Ectodermal cell (in vitro differentiated cells): Measurements from ENCODE around the gene ANGEL1.

Experiments
- H3K27ac ChIP-seq: 2 replicates; pipeline ENCODE4 v1.7.0; 2013; ENCODE audit warnings: mild to moderate bottlenecking, low read depth, low read length; ENCODE audit not compliant: insufficient read depth, poor library complexity, severe bottlenecking
- H3K27me3 ChIP-seq: 2 replicates; pipeline ENCODE4 v1.7.0; 2013; ENCODE audit warnings: mild to moderate bottlenecking, low read length; ENCODE audit not compliant: insufficient read depth, control insufficient read depth, poor library complexity, severe bottlenecking
- H3K36me3 ChIP-seq: one replicate; pipeline ENCODE4 v1.7.0; 2013; ENCODE audit warnings: low read length; ENCODE audit not compliant: control insufficient read depth, insufficient read depth
- H3K4me1 ChIP-seq: one replicate; pipeline ENCODE4 v1.7.0; 2013; ENCODE audit warnings: low read length; ENCODE audit not compliant: control insufficient read depth, insufficient read depth
- H3K4me3 ChIP-seq: 2 replicates; pipeline ENCODE4 v1.7.0; 2013; ENCODE audit warnings: low read depth, low read length, control low read depth; ENCODE audit not compliant: insufficient read depth
- H3K9me3 ChIP-seq: 2 replicates; pipeline ENCODE4 v1.7.0; 2013; ENCODE audit warnings: mild to moderate bottlenecking, low read length, moderate library complexity; ENCODE audit not compliant: control insufficient read depth
- WGBS, 2 experiments: methylation state at CpG; one replicate each; pipeline ENCODE4 v1.1.7; 2013; ENCODE audit warnings: missing lambda C conversion rate in 2 of 2; 5-methylcytosine and 5-hydroxymethylcytosine counted together

Gene ANGEL1

GRCh38 chr14:76773956-76774820 lies 38.5 kb downstream of the ANGEL1 start:
- no peak overlapping the region for H3K4me3 ChIP-seq
- no peaks in the 10 kb centered on the region for H3K27me3 ChIP-seq
- no peaks in the 10 kb centered on the region for H3K36me3 ChIP-seq
- no peak overlapping the region for H3K27ac ChIP-seq
- WGBS, 2 experiments = 91 to 92% methylated on average over 18 of the region's 18 CpGs
- H3K9me3 ChIP-seq = no peaks in the 10 kb centered on the region
- peaks cover 13% of the 10 kb centered on the region for H3K4me1 ChIP-seq

GRCh38 chr14:76773188-76773885 lies 39.3 kb downstream of the ANGEL1 start:
- 81 to 83% methylated on average over 7 to 8 of the region's 8 CpGs for WGBS, 2 experiments
- Histone ChIP-seq H3K9me3 (no peaks in the 10 kb centered on the region), H3K4me1 (peaks cover 16% of the 10 kb centered on the region), H3K27me3 (no peaks in the 10 kb centered on the region), H3K4me3 (no peak overlapping the region), H3K36me3 (no peaks in the 10 kb centered on the region), H3K27ac (no peak overlapping the region)

DNA sequence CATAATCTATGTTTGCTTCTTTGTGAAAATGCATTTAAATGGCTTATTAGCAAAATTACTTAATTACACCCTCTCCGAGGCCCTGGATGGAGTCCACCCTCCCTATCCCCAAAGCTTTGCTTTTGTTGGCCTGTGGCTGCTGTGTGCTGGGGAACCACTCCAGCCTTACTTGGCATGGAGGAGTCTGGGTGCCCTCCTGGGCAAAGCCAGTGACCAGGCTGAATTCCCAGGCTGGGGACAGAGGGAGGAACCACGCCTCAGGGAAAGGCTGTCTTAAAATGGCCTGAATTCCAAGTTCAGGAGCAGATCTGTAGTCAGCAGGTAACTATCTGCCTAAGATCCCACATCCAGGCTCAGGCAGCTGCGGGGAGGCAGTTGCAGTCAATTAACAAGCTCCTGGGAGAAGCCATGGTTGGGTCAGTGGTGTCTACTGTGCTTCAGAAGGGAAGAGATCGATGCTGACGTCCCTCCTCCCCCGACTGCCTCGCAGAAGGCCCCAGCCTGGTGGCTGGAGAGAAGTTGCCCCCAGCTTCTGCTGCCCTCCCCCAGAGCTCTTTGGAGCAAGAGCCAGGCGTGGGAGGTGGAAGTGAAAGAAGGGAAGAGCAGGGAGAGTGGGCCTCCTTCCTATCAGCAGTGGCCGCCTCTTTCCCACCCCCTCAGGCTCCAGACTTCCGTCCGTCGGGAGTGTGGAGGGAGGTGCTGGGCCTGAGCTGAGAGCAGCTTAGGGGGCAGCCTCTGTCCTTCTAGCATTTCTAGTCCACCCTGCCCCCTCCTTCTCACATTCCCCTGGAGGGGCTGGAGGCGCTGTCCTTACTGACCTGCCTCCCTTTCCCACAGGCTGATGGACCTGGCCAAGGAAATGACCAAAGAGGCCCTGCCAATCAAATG lies 40.1 kb downstream of the ANGEL1 start:
- peaks cover 23% of the 10 kb centered on the region for H3K4me1 ChIP-seq
- H3K27me3 ChIP-seq = no peaks in the 10 kb centered on the region
- WGBS, 2 experiments = 56 to 61% methylated on average over 13 of the region's 13 CpGs
- no peaks in the 10 kb centered on the region for H3K9me3 ChIP-seq
- H3K27ac ChIP-seq = peak overlapping the region; percentile 36
- no peaks in the 10 kb centered on the region for H3K36me3 ChIP-seq
- H3K4me3 ChIP-seq = no peak overlapping the region

DNA sequence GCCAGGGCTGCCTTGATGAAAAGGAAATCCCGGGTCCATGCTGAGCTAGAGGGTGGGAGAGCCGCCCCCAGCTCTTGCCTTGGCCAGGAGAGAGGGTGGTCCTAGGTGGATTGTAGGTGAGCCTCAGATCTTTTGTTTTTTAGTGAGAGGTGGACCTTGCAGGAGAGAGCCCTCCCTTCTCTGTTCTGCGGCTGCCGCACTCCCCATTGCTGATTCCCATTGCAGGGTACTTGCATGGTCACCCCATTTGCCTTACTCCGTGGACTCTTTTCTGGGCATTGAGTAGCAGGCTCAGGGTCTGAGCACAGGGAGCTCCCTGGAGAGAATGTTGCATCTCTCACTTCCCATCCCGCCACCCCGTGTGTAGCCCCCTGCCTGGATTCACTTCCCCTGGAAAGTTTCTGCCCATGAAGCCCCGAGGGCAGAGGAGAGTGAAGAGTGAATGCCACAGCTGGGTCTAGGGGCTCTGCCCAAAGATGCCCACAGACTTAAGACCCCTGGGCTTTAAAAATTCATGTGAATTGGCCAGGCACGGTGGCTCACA lies 41.2 kb downstream of the ANGEL1 start:
- Histone ChIP-seq H3K27ac (no peak overlapping the region), H3K4me1 (peaks cover 20% of the 10 kb centered on the region), H3K27me3 (no peaks in the 10 kb centered on the region), H3K36me3 (no peaks in the 10 kb centered on the region), H3K4me3 (no peak overlapping the region), H3K9me3 (no peaks in the 10 kb centered on the region)
- WGBS, 2 experiments = 91 to 92% methylated on average over 9 of the region's 9 CpGs

DNA sequence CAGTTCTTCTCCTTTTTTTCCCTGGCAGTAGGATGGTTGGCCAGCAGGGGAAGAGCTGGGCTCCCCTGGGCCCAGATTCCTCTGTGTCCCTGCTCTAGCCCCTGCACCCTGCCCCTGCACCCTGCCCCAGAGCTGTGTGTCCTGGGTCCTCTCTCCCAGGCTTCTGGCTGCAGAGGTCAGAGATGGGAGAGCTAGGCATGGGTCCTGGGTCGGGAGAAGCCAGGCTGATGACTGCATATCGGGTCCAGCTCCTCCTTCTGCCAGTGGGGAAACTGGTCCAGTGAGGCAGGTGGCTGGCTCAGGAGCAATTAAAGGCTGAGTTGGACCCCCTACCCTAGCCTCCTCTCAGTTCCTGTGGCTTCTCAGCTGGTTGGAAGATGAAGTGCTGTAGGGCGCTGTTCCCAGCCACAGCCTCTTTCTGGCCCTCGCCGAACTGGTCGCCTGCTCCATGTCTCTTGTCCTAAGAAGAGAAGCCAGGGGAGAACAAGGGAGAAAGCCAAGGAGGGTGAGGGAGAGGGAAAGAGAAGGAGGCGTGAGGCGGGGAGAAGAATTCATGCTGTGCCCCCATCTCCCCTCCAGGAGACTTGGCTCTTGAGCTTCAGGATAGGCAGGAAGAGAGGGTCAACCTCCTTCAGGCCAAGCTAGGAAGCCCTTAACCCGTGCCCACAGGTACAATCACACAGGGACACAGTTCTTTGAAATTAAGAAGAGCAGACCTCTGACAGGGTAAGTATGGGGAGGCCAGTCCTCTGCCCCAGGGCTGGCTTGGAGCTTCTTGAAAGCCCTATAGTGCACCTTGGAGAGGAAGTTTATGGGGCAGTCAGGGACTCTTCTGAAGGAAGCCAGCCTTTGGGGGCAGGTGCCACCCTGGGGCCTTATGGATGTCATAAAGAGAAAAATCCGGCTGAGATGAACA lies 41.9 kb downstream of the ANGEL1 start:
- no peak overlapping the region for H3K27ac ChIP-seq
- WGBS, 2 experiments = 89 to 94% methylated on average over 10 of the region's 10 CpGs
- H3K36me3 ChIP-seq = no peaks in the 10 kb centered on the region
- H3K4me1 ChIP-seq = peaks cover 16% of the 10 kb centered on the region
- no peaks in the 10 kb centered on the region for H3K27me3 ChIP-seq
- H3K9me3 ChIP-seq = no peaks in the 10 kb centered on the region
- no peak overlapping the region for H3K4me3 ChIP-seq

- WGBS, 2 experiments = 93% methylated on average over 18 of the region's 18 CpGs
- H3K27me3 ChIP-seq = no peaks in the 10 kb centered on the region
- H3K4me1 ChIP-seq = peaks cover 16% of the 10 kb centered on the region
- H3K27ac ChIP-seq = no peak overlapping the region
- no peaks in the 10 kb centered on the region for H3K9me3 ChIP-seq
- no peak overlapping the region for H3K4me3 ChIP-seq
- no peaks in the 10 kb centered on the region for H3K36me3 ChIP-seq
Measured at GRCh38 chr14:76769636-76770292, 42.9 kb downstream of the ANGEL1 start.

- no peaks in the 10 kb centered on the region for H3K9me3 ChIP-seq
- no peak overlapping the region for H3K27ac ChIP-seq
- peaks cover 3% of the 10 kb centered on the region for H3K27me3 ChIP-seq
- WGBS, 2 experiments = 81 to 87% methylated on average over 10 to 11 of the region's 11 CpGs
- peaks cover 16% of the 10 kb centered on the region for H3K4me1 ChIP-seq
- H3K36me3 ChIP-seq = no peaks in the 10 kb centered on the region
- no peak overlapping the region for H3K4me3 ChIP-seq
Measured at GRCh38 chr14:76768671-76769500, 43.8 kb downstream of the ANGEL1 start.

- H3K4me3 ChIP-seq = no peak overlapping the region
- H3K27me3 ChIP-seq = peaks cover 12% of the 10 kb centered on the region
- H3K4me1 ChIP-seq = peaks cover 16% of the 10 kb centered on the region
- H3K27ac ChIP-seq = no peak overlapping the region
- H3K9me3 ChIP-seq = no peaks in the 10 kb centered on the region
- H3K36me3 ChIP-seq = no peaks in the 10 kb centered on the region
- 40 to 41% methylated on average over 15 of the region's 15 CpGs for WGBS, 2 experiments
Measured at GRCh38 chr14:76767681-76768656, 44.7 kb downstream of the ANGEL1 start.
